Left ventricle myocardium inferior (tissue), 1 donor: Measurements from ENCODE around the gene MED15. TPM values are rescaled to one million over a fixed set of nuclear protein-coding genes. Genes with fewer than 3 reads are reported as not detected.

ENCODE experiments used
- DNase-seq: peaks from one replicate; pipeline ENCODE4 v3.0.0-alpha.2; 2020
- H3K27ac ChIP-seq: fragments of 200-600 bp; replicated peaks from 2 replicates; pipeline ENCODE4 v1.8.0; 2021
- H3K27me3 ChIP-seq: fragments of 200-600 bp; 2 replicates; pipeline ENCODE4 v1.8.0; 2021; ENCODE audit warnings: low read depth
- H3K36me3 ChIP-seq: fragments of 200-600 bp; 2 replicates; pipeline ENCODE4 v1.8.0; 2021
- H3K4me1 ChIP-seq: fragments of 200-600 bp; 2 replicates; pipeline ENCODE4 v1.8.0; 2021
- H3K4me3 ChIP-seq: fragments of 200-600 bp; 2 replicates; pipeline ENCODE4 v1.8.0; 2021; ENCODE audit warnings: mild to moderate bottlenecking, moderate library complexity
- H3K9me3 ChIP-seq: fragments of 200-600 bp; replicated peaks from 2 replicates; pipeline ENCODE4 v1.8.0; 2021
- intact Hi-C: fragments of 100-400 bp; cut with micrococcal nuclease; formaldehyde crosslinking; loops from one replicate; pipeline ENCODE4 v1.11.0; 2022
- total RNA-seq: library from RNA; stranded (reverse); fragmentation: NEBNext Ultra II Directional; extraction: Animal tissue kit (Norgen Biotek cat#: 25700); gene quantifications from one replicate; pipeline ENCODE4 v1.2.1, GENCODE V29; 2021
- TF ChIP-seq, protein P1 (sequence below): fragments of 200-600 bp; IDR thresholded peaks from 2 replicates; pipeline ENCODE4 v1.8.0; 2021; ENCODE audit warnings: antibody characterized with exemption, mild to moderate bottlenecking, borderline replicate concordance
- donor health status: DM: no; HTN: yes; CAD: no; lungs with severe emphysema.

The MED15 gene
- total RNA-seq, 1 donor from 2014 or later = 40.3 TPM

DNA sequence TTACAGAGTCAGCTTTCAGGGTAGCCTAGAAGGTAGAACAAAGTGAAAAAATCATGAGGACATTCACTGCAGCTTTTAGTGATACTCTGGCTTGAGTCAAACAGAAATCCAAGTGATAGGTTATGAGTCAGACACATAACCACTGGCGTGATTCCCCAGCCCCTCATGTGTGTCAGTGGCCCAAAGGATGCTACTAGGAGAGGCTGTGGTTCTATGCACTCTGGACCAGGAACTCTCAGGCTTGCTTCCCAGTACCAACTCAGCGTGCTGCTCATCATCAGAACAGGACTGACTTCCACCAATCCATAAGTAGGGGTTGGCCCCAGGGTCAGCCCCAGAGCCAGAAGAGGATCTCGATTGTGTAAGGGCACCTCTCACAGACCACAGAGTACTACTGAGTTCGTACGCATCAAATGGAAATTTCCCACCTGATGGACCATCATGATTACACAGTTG, 116.8 kb downstream of the MED15 start:
- H3K27me3 ChIP-seq = peaks cover 17% of the 10 kb centered on the region
- no peak for DNase-seq
- intact Hi-C loops = no loop called here
- H3K36me3 ChIP-seq = no peaks in the 10 kb centered on the region
- TF ChIP-seq, protein P1, sequence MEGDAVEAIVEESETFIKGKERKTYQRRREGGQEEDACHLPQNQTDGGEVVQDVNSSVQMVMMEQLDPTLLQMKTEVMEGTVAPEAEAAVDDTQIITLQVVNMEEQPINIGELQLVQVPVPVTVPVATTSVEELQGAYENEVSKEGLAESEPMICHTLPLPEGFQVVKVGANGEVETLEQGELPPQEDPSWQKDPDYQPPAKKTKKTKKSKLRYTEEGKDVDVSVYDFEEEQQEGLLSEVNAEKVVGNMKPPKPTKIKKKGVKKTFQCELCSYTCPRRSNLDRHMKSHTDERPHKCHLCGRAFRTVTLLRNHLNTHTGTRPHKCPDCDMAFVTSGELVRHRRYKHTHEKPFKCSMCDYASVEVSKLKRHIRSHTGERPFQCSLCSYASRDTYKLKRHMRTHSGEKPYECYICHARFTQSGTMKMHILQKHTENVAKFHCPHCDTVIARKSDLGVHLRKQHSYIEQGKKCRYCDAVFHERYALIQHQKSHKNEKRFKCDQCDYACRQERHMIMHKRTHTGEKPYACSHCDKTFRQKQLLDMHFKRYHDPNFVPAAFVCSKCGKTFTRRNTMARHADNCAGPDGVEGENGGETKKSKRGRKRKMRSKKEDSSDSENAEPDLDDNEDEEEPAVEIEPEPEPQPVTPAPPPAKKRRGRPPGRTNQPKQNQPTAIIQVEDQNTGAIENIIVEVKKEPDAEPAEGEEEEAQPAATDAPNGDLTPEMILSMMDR = no peak
- no peak overlapping the region for H3K27ac ChIP-seq
- no peaks in the 10 kb centered on the region for H3K9me3 ChIP-seq
- H3K4me3 ChIP-seq = no peak overlapping the region
- no peaks in the 10 kb centered on the region for H3K4me1 ChIP-seq

DNA sequence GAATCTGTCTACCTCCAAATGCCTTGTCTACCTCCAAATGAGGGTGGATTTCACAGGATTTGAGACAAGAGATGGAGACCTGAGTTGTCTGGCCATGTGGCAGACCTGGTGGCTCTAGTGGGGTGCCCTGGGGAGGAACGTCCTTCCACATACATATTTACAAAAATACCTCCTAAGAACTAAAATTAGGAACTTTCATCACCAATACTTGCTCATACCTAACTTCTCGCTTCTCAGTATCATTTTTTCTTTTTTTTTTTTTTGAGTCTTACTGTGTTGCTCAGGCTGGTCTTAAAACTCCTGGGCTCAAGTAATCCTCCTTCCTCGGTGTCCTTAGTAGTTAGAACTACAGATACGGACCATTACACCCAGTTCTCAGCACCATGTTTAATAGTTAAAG, 117.9 kb downstream of the MED15 start:
- DNase-seq = no peak
- intact Hi-C loops = no loop called here
- peaks cover 17% of the 10 kb centered on the region for H3K27me3 ChIP-seq
- TF ChIP-seq, protein P1 = no peak
- no peak overlapping the region for H3K4me3 ChIP-seq
- no peaks in the 10 kb centered on the region for H3K4me1 ChIP-seq
- H3K36me3 ChIP-seq = no peaks in the 10 kb centered on the region
- H3K9me3 ChIP-seq = no peaks in the 10 kb centered on the region
- H3K27ac ChIP-seq = no peak overlapping the region

DNA sequence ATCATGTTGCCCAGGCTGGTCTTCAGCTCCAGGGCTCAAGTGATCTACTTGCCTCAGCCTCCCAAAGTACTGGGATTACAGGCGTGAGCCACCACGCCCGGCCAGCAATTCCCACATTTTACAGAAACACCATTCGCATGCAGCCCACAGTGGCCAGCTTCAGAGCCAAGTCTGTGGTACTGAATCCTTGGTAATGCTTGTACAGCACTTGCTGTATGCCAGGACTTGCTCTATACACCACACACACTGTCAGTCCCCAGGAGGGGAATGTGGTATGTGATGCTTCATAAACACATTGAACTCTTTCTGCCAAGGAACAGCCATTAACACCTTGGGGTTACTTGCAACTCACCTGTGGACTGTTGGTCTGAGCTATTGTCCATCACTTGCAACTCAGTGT, 119.4 kb downstream of the MED15 start:
- Histone ChIP-seq H3K27ac (no peak overlapping the region), H3K9me3 (no peaks in the 10 kb centered on the region), H3K4me3 (no peak overlapping the region), H3K4me1 (no peaks in the 10 kb centered on the region), H3K36me3 (no peaks in the 10 kb centered on the region), H3K27me3 (peaks cover 20% of the 10 kb centered on the region)
- intact Hi-C loops = no loop called here
- DNase-seq = no peak
- TF ChIP-seq, protein P1 = no peak

DNA sequence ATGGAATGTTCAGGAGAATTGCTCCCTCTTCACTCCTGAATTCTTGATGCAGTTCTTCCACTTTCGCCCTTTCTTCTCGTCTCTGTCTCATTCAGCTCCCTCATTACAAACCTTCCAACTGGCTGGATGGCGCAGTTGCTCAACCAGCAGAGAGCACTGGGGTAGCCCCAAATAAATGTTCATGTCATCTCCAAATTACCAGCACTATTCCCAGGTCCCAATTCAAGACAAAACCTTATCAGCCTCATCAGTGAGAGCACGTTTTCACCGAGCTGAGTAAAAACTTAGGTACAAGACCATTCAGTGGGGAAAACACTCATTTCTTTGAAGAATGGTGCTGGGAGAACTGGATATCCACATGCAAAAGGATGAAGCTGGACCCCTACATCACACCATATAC, 120.0 kb downstream of the MED15 start:
- peaks cover 20% of the 10 kb centered on the region for H3K27me3 ChIP-seq
- no peak overlapping the region for H3K4me3 ChIP-seq
- intact Hi-C loops = no loop called here
- DNase-seq = no peak
- TF ChIP-seq, protein P1 = no peak
- H3K27ac ChIP-seq = no peak overlapping the region
- no peaks in the 10 kb centered on the region for H3K9me3 ChIP-seq
- no peaks in the 10 kb centered on the region for H3K36me3 ChIP-seq
- H3K4me1 ChIP-seq = no peaks in the 10 kb centered on the region

DNA sequence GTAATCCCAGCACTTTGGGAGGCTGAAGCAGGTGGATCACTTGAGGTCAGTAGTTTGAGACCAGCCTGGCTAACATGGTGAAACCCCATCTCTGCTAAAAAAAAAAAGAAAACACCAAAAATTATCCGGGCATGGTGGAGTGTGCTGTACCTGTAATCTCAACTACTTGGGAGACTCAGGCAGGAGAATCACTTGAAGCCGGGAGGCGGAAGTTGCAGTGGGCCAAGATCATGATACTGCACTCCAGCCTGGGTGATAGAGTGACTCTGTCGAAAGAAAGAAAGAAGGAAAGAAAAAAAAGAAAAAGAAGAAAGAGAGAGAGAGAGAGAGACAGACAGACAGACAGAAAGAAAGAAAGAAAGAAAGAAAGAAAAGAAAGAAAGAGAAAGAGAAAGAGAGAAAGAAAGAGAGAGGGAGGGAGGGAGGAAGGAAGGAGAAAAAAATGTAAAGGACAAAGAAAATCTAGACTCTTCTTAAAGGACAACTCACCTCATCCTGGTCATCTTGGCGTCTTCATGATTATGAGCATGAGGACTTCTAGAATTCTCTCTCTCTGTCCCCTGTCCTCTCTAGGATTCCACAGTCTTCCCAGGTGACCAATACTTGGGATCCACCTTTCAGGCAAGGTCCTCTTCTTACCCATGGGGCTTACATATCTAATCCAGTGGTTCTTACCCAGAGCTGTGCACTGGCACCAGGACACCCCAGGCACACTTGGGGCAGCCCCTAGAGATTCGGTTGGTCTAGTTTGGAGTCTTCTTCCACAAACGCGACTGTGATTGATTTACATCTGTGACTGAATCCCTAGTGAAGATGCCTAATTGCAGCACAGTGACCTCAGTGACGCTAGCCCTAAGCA, 120.9 kb downstream of the MED15 start:
- Histone ChIP-seq H3K4me1 (no peaks in the 10 kb centered on the region), H3K4me3 (no peak overlapping the region), H3K36me3 (no peaks in the 10 kb centered on the region), H3K27me3 (peaks cover 20% of the 10 kb centered on the region), H3K9me3 (no peaks in the 10 kb centered on the region), H3K27ac (no peak overlapping the region)
- intact Hi-C loops = no loop called here
- TF ChIP-seq, protein P1 = no peak
- no peak for DNase-seq
